ENCODE measurements around the gene PEX11A. TPM values are rescaled to one million over a fixed set of nuclear protein-coding genes. Genes with fewer than 3 reads are reported as not detected.
A peak's percentile ranks its signal among the peaks of the same experiment; 100 is the strongest.

PEX11A gene
- total RNA-seq, 1 experiment from 2014 or later: 6.2 TPM

DNA sequence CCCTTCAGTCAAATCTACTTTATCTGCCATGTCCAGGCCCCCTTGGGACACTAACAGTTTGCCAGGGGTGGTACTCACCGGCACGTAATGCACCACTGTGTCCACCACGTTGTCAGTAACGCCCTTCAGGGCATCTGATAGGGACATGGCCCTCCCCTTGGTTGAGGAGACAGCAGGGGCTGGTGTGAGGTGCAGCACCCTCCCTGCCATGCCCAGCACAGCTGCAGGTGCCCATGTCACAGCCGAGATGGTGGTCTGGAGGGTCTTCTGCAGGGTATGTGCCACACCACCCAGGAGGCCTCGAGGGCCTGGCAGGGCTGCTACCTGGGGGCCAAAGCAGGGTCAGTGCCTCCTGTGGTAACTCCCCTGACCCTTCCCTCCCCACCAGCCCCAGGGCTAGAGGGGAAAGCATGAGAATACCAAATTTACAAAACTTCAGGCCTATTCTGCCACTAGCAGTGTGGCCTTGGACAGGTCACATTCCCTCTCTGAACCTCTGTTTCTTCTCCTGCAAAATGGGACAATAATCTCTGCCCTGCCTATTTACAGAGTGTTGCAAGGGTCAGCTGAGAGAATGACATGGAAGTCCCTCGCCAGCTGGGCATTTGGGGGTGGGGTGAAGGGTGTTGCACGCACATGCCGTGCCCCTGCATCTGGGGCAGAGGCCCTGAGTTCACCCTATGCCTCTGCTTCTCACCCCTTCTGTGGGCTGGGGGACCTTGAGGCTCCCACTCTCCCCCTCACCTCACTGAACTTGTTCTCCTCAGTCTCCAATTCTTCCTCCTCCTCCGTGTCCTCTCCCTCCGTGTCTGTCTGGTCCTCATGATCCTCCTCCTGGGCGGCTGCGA, 23.5 kb downstream of the PEX11A start:
- ATAC-seq: no peak
- H3K27me3 ChIP-seq (ENCODE audit: control insufficient read depth, insufficient read depth, low read length): no peaks in the 10 kb centered on the region
- no peak overlapping the region for H3K4me3 ChIP-seq (ENCODE audit: low read depth in 2 of 2, low read length in 2 of 2)
- TF ChIP-seq POLR2AphosphoS5 (IDR thresholded peaks at IDR 0.05; ENCODE audit: low read depth, low read length): no peak
- TF ChIP-seq, protein P1, sequence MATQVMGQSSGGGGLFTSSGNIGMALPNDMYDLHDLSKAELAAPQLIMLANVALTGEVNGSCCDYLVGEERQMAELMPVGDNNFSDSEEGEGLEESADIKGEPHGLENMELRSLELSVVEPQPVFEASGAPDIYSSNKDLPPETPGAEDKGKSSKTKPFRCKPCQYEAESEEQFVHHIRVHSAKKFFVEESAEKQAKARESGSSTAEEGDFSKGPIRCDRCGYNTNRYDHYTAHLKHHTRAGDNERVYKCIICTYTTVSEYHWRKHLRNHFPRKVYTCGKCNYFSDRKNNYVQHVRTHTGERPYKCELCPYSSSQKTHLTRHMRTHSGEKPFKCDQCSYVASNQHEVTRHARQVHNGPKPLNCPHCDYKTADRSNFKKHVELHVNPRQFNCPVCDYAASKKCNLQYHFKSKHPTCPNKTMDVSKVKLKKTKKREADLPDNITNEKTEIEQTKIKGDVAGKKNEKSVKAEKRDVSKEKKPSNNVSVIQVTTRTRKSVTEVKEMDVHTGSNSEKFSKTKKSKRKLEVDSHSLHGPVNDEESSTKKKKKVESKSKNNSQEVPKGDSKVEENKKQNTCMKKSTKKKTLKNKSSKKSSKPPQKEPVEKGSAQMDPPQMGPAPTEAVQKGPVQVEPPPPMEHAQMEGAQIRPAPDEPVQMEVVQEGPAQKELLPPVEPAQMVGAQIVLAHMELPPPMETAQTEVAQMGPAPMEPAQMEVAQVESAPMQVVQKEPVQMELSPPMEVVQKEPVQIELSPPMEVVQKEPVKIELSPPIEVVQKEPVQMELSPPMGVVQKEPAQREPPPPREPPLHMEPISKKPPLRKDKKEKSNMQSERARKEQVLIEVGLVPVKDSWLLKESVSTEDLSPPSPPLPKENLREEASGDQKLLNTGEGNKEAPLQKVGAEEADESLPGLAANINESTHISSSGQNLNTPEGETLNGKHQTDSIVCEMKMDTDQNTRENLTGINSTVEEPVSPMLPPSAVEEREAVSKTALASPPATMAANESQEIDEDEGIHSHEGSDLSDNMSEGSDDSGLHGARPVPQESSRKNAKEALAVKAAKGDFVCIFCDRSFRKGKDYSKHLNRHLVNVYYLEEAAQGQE (IDR thresholded peaks at IDR 0.05; ENCODE audit: insufficient read depth in 1 of 2, low read depth in 2 of 2, low read length in 1 of 2): no peak
- TF ChIP-seq, protein P2, sequence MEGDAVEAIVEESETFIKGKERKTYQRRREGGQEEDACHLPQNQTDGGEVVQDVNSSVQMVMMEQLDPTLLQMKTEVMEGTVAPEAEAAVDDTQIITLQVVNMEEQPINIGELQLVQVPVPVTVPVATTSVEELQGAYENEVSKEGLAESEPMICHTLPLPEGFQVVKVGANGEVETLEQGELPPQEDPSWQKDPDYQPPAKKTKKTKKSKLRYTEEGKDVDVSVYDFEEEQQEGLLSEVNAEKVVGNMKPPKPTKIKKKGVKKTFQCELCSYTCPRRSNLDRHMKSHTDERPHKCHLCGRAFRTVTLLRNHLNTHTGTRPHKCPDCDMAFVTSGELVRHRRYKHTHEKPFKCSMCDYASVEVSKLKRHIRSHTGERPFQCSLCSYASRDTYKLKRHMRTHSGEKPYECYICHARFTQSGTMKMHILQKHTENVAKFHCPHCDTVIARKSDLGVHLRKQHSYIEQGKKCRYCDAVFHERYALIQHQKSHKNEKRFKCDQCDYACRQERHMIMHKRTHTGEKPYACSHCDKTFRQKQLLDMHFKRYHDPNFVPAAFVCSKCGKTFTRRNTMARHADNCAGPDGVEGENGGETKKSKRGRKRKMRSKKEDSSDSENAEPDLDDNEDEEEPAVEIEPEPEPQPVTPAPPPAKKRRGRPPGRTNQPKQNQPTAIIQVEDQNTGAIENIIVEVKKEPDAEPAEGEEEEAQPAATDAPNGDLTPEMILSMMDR (IDR thresholded peaks at IDR 0.05): no peak
- no peak for TF ChIP-seq TCF7L2 (IDR thresholded peaks at IDR 0.05; ENCODE audit: low read depth, low read length)
- no peak for TF ChIP-seq SIN3A (IDR thresholded peaks at IDR 0.05; ENCODE audit: borderline replicate concordance, insufficient read depth, low read depth, low read length)
- in situ Hi-C loops (cut with HindIII; ENCODE audit: low pct_unique_long_range_greater_than_20kb, low sequenced_read_pairs): no loop called here
- POLR2A ChIA-PET: no interaction called here
- intact Hi-C loops (cut with micrococcal nuclease; ENCODE audit: unreplicated experiment): no loop called here
- H3K27ac ChIP-seq (ENCODE audit: low read length): no peak overlapping the region
- CTCF ChIA-PET: no interaction called here
- H3K36me3 ChIP-seq (ENCODE audit: control insufficient read depth, insufficient read depth, low read length): no peaks in the 10 kb centered on the region
- no TSS peak for BruUV-seq (replicated peaks)
- peaks cover 12% of the 10 kb centered on the region for H3K4me1 ChIP-seq (ENCODE audit: control insufficient read depth, insufficient read depth, low read length)
- no peaks in the 10 kb centered on the region for H3K9me3 ChIP-seq (ENCODE audit: control insufficient read depth, insufficient read depth, low read depth, low read length)
- DNase-seq (ENCODE audit: low read depth, low spot score): no peak

DNA sequence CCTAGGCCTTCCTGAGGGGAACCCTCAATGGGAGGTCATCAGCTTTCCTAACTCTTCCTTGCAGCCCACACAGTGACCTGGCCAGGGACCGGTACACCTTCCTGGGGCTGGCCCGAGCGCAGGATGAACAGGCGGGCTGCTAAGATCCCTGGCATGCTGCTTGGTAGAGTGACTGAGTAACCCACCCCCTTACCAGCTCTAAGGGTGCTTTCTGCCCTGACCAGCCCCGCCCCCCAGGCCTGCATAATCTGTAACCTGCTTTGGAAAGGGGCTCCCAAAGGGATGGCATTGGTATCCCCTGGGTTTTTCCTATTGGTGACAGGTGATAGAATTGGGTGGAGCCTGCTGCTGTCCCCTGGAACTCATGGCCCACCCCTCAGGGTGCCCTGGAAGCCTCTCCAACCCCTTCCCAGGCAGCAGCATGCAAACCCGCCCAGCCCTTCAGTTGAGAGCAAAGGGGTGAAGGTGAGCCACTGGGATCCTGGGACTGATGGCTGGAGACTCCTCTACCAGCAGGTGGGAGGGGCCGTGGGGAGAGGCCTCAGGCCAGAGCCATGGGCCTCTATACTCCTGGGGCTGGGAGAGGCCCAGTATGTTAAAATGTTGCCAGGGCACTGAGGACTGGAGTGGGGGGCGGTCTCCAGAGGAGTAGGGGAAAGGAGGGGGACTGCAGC, 24.2 kb downstream of the PEX11A start:
- POLR2A ChIA-PET: interaction anchor here (0.6 kb wide), 1 partner anchor 54 kb away, joined by 3 read pairs; no protein-coding TSS in a partner anchor
- Histone ChIP-seq H3K9me3 (ENCODE audit: control insufficient read depth, insufficient read depth, low read depth, low read length) (no peaks in the 10 kb centered on the region), H3K27ac (ENCODE audit: low read length) (no peak overlapping the region), H3K4me3 (ENCODE audit: low read depth in 2 of 2, low read length in 2 of 2) (peak overlapping the region; percentile 45 to 51), H3K27me3 (ENCODE audit: control insufficient read depth, insufficient read depth, low read length) (no peaks in the 10 kb centered on the region), H3K36me3 (ENCODE audit: control insufficient read depth, insufficient read depth, low read length) (no peaks in the 10 kb centered on the region), H3K4me1 (ENCODE audit: control insufficient read depth, insufficient read depth, low read length) (peaks cover 12% of the 10 kb centered on the region)
- CTCF ChIA-PET: interaction anchor here (0.6 kb wide), 1 partner anchor 74 kb away, joined by 3 read pairs; no protein-coding TSS in a partner anchor
- in situ Hi-C loops (cut with HindIII; ENCODE audit: low pct_unique_long_range_greater_than_20kb, low sequenced_read_pairs): no loop called here
- ATAC-seq (peak; percentile 35), DNase-seq (ENCODE audit: low read depth, low spot score) (no peak)
- intact Hi-C loops (cut with micrococcal nuclease; ENCODE audit: unreplicated experiment): no loop called here
- TF ChIP-seq, protein P1 (IDR thresholded peaks at IDR 0.05; ENCODE audit: insufficient read depth in 1 of 2, low read depth in 2 of 2, low read length in 1 of 2): no peak
- no peak for TF ChIP-seq TCF7L2 (IDR thresholded peaks at IDR 0.05; ENCODE audit: low read depth, low read length)
- TF ChIP-seq, protein P2 (IDR thresholded peaks at IDR 0.05): no peak
- TF ChIP-seq SIN3A (IDR thresholded peaks at IDR 0.05; ENCODE audit: borderline replicate concordance, insufficient read depth, low read depth, low read length): no peak
- no peak for TF ChIP-seq POLR2AphosphoS5 (IDR thresholded peaks at IDR 0.05; ENCODE audit: low read depth, low read length)
- no TSS peak for BruUV-seq (replicated peaks)

All from Panc1 (cell line).